SU-DHL-6 (cell line): ENCODE results near the gene DAGLB.

Experiments used
- EZH2phosphoT487 ChIP-seq: fragments of 200-600 bp; sonication (generic), shearing (Covaris generic); conservative IDR thresholded peaks from 2 replicates; pipeline ENCODE4 v1.6.1; 2018; ENCODE audit warnings: mild to moderate bottlenecking, antibody characterized with exemption, low read length, moderate library complexity, mixed read lengths
- TF ChIP-seq, protein P1 (sequence below): fragments of 200-600 bp; sonication (generic); IDR thresholded peaks from one replicate; pipeline ENCODE4 v1.5.1; 2017; ENCODE audit warnings: antibody characterized with exemption, mild to moderate bottlenecking, low read length, moderate library complexity; ENCODE audit not compliant: insufficient read depth, poor library complexity, severe bottlenecking

DNA sequence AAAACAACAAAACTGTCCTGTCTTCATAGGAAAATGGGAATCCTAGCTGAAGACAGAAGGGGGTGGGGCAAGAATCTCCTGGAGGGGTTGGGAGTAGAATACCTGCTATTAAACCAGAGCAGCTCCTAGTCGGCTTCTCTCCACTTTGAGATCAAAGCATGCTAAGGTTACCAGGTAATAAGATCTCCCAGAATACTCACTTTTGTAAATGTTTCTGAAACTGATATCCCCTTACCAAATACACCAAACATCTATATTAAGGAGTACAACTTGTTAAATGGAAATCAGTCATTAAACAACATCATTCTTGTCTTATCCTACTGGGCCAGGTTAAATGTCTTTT lies 29.5 kb upstream of the DAGLB start:
- TF ChIP-seq, protein P1, sequence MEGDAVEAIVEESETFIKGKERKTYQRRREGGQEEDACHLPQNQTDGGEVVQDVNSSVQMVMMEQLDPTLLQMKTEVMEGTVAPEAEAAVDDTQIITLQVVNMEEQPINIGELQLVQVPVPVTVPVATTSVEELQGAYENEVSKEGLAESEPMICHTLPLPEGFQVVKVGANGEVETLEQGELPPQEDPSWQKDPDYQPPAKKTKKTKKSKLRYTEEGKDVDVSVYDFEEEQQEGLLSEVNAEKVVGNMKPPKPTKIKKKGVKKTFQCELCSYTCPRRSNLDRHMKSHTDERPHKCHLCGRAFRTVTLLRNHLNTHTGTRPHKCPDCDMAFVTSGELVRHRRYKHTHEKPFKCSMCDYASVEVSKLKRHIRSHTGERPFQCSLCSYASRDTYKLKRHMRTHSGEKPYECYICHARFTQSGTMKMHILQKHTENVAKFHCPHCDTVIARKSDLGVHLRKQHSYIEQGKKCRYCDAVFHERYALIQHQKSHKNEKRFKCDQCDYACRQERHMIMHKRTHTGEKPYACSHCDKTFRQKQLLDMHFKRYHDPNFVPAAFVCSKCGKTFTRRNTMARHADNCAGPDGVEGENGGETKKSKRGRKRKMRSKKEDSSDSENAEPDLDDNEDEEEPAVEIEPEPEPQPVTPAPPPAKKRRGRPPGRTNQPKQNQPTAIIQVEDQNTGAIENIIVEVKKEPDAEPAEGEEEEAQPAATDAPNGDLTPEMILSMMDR: no peak
- no peak for TF ChIP-seq EZH2phosphoT487
